Endodermal cell (in vitro differentiated cells): ENCODE data around the gene GNA12. TPM values are rescaled to one million over a fixed set of nuclear protein-coding genes. Genes with fewer than 3 reads are reported as not detected.

ENCODE experiments used
- DNase-seq: peaks from one replicate; pipeline ENCODE4 v3.0.0-alpha.2; 2017
- H3K27ac ChIP-seq: 2 replicates; pipeline ENCODE4 v1.5.1; 2013; ENCODE audit warnings: mild to moderate bottlenecking, low read depth, low read length, moderate library complexity
- H3K27me3 ChIP-seq: 2 replicates; pipeline ENCODE4 v1.6.1; 2013; ENCODE audit warnings: mild to moderate bottlenecking, low read length, moderate library complexity; ENCODE audit not compliant: insufficient read depth, control insufficient read depth, poor library complexity, severe bottlenecking
- H3K36me3 ChIP-seq: 2 replicates; pipeline ENCODE4 v1.7.0; 2013; ENCODE audit warnings: mild to moderate bottlenecking, low read length, moderate library complexity; ENCODE audit not compliant: control insufficient read depth, insufficient read depth
- H3K4me1 ChIP-seq: one replicate; pipeline ENCODE4 v1.7.0; 2013; ENCODE audit warnings: low read length; ENCODE audit not compliant: control insufficient read depth, insufficient read depth
- H3K4me3 ChIP-seq: 2 replicates; pipeline ENCODE4 v1.5.1; 2013; ENCODE audit warnings: mild to moderate bottlenecking, low read length, moderate library complexity
- H3K9ac ChIP-seq: 2 replicates; pipeline ENCODE4 v1.6.1; 2013; ENCODE audit warnings: mild to moderate bottlenecking, low read length, moderate library complexity; ENCODE audit not compliant: poor library complexity, severe bottlenecking; ENCODE audit errors: extremely low read depth
- H3K9me3 ChIP-seq: 2 replicates; pipeline ENCODE4 v1.6.1; 2013; ENCODE audit warnings: mild to moderate bottlenecking, low read length, moderate library complexity; ENCODE audit not compliant: control insufficient read depth
- H3K27ac Mint-ChIP-seq: 2 replicates; pipeline ENCODE4 v1.8.0; 2020; ENCODE audit warnings: mixed read lengths
- H3K27me3 Mint-ChIP-seq: 2 replicates; pipeline ENCODE4 v1.8.0; 2021; ENCODE audit warnings: mild to moderate bottlenecking, mixed read lengths; ENCODE audit not compliant: insufficient read depth
- H3K36me3 Mint-ChIP-seq: 2 replicates; pipeline ENCODE4 v1.8.0; 2020; ENCODE audit warnings: low read depth, mixed read lengths
- H3K4me1 Mint-ChIP-seq: 2 replicates; pipeline ENCODE4 v1.8.0; 2020; ENCODE audit warnings: mixed read lengths
- H3K4me3 Mint-ChIP-seq: 2 replicates; pipeline ENCODE4 v1.8.0; 2020; ENCODE audit warnings: mild to moderate bottlenecking, moderate library complexity, mixed read lengths
- H3K9me3 Mint-ChIP-seq: 2 replicates; pipeline ENCODE4 v1.8.0; 2020; ENCODE audit warnings: mild to moderate bottlenecking, mixed read lengths
- WGBS, 2 experiments: methylation state at CpG; one replicate each; pipeline versions ENCODE4 v1.1.5 to v1.1.7; 2013; ENCODE audit warnings: missing lambda C conversion rate in 2 of 2, mixed read lengths in 1 of 2; ENCODE audit not compliant: insufficient coverage in 1 of 2, insufficient read length in 1 of 2; 5-methylcytosine and 5-hydroxymethylcytosine counted together
- total RNA-seq, 2 donors: library from RNA; stranded (reverse); fragmentation: NEBNext Ultra II Directional in 1 of 2; extraction: Animal tissue kit (Norgen Biotek cat#: 25700) in 1 of 2; gene quantifications; 2 replicates in 1 of 2; 3 replicates in 1 of 2; pipeline ENCODE4 v1.2.1, GENCODE V29; 2021
- TF ChIP-seq, protein P1 (sequence below): fragments of 200-600 bp; sonication (generic); conservative IDR thresholded peaks from 2 replicates; pipeline ENCODE4 v1.5.0; 2021; ENCODE audit warnings: antibody characterized with exemption, mild to moderate bottlenecking

GNA12 gene
- total RNA-seq, 2 donors from 2014 or later, result 55.0 to 64.7 TPM

- Mint-ChIP-seq H3K4me1 (peaks cover 17% of the 10 kb centered on the region), H3K4me3 (no peak overlapping the region), H3K27me3 (no peaks in the 10 kb centered on the region), H3K27ac (no peak overlapping the region), H3K36me3 (peaks cover 6% of the 10 kb centered on the region), H3K9me3 (no peaks in the 10 kb centered on the region)
- no peaks in the 10 kb centered on the region for H3K9me3 ChIP-seq
- 93 to 94% methylated on average over 9 to 10 of the region's 10 CpGs for WGBS, 2 experiments
- H3K9ac ChIP-seq, result no peak overlapping the region
- TF ChIP-seq, protein P1, sequence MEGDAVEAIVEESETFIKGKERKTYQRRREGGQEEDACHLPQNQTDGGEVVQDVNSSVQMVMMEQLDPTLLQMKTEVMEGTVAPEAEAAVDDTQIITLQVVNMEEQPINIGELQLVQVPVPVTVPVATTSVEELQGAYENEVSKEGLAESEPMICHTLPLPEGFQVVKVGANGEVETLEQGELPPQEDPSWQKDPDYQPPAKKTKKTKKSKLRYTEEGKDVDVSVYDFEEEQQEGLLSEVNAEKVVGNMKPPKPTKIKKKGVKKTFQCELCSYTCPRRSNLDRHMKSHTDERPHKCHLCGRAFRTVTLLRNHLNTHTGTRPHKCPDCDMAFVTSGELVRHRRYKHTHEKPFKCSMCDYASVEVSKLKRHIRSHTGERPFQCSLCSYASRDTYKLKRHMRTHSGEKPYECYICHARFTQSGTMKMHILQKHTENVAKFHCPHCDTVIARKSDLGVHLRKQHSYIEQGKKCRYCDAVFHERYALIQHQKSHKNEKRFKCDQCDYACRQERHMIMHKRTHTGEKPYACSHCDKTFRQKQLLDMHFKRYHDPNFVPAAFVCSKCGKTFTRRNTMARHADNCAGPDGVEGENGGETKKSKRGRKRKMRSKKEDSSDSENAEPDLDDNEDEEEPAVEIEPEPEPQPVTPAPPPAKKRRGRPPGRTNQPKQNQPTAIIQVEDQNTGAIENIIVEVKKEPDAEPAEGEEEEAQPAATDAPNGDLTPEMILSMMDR, result no peak
- no peak overlapping the region for H3K4me3 ChIP-seq
- H3K27ac ChIP-seq, result no peak overlapping the region
- no peaks in the 10 kb centered on the region for H3K27me3 ChIP-seq
- no peak for DNase-seq
- no peaks in the 10 kb centered on the region for H3K4me1 ChIP-seq
- no peaks in the 10 kb centered on the region for H3K36me3 ChIP-seq
These were observed 136.1 kb downstream of the GNA12 start for GRCh38 chr7:2708041-2708440.

- TF ChIP-seq, protein P1, result no peak
- Histone ChIP-seq H3K9me3 (no peaks in the 10 kb centered on the region), H3K9ac (no peak overlapping the region), H3K27me3 (no peaks in the 10 kb centered on the region), H3K4me1 (no peaks in the 10 kb centered on the region), H3K4me3 (no peak overlapping the region), H3K27ac (no peak overlapping the region), H3K36me3 (no peaks in the 10 kb centered on the region)
- Mint-ChIP-seq H3K27me3 (no peaks in the 10 kb centered on the region), H3K4me1 (peaks cover 17% of the 10 kb centered on the region), H3K9me3 (no peaks in the 10 kb centered on the region), H3K36me3 (peaks cover 6% of the 10 kb centered on the region), H3K27ac (peak overlapping the region; percentile 78), H3K4me3 (no peak overlapping the region)
- DNase-seq, result peak; percentile 49
- WGBS, 2 experiments, result 84 to 85% methylated on average over 5 to 8 of the region's 8 CpGs
These were observed 136.6 kb downstream of the GNA12 start for GRCh38 chr7:2707481-2707880.

DNA sequence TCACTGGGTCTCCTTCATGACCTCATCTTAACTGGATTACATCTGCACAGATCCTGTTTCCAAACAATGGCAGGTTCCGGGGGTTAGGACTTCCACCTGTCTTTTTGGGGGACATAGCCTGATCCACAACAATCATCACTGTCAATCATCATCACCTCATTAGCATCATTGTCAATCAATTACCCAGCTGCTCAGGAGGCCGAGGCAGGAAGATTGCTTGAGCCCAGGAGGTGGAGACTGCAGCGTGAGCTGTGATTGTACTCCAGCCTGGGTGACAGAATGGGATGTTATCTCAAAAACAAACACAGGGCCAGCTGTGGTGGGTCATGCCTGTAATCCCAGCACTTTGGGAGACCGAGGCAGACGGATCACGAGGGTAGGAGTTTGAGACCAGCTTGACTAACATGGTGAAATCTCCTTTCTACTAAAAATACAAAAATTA is 137.4 kb downstream of the GNA12 start:
- Histone ChIP-seq H3K4me1 (no peaks in the 10 kb centered on the region), H3K36me3 (no peaks in the 10 kb centered on the region), H3K27ac (no peak overlapping the region), H3K4me3 (no peak overlapping the region), H3K27me3 (no peaks in the 10 kb centered on the region), H3K9me3 (no peaks in the 10 kb centered on the region), H3K9ac (no peak overlapping the region)
- peaks cover 17% of the 10 kb centered on the region for H3K4me1 Mint-ChIP-seq
- TF ChIP-seq, protein P1, result no peak
- 8 to 51% methylated on average over 2 to 6 of the region's 6 CpGs for WGBS, 2 experiments
- peaks cover 6% of the 10 kb centered on the region for H3K36me3 Mint-ChIP-seq
- H3K27ac Mint-ChIP-seq, result peak overlapping the region; percentile 78
- H3K27me3 Mint-ChIP-seq, result no peaks in the 10 kb centered on the region
- H3K4me3 Mint-ChIP-seq, result no peak overlapping the region
- DNase-seq, result peak; percentile 75
- H3K9me3 Mint-ChIP-seq, result no peaks in the 10 kb centered on the region
